ENCODE results near the gene CBFA2T3.

DNA sequence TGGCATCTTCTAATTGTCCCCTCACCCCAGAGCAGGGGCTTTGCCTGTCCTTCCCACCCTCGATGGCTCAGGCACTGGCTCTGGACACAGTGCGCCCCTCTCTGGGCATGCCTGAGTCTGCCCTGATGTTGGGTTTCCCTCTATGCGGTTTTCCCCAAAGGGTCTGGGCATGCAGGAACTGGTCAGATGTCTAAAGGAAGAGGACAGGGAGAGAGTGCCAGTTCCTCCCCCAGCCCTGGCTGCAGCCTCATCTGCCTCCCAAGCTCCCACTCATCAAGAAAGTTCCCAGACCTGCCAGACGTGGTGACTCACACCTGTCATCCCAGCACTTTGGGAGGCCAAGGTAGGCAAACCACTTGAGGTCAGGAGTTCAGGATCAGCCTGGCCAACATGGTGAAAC, 69.2 kb downstream of the CBFA2T3 start:
- TF ChIP-seq, protein P1, sequence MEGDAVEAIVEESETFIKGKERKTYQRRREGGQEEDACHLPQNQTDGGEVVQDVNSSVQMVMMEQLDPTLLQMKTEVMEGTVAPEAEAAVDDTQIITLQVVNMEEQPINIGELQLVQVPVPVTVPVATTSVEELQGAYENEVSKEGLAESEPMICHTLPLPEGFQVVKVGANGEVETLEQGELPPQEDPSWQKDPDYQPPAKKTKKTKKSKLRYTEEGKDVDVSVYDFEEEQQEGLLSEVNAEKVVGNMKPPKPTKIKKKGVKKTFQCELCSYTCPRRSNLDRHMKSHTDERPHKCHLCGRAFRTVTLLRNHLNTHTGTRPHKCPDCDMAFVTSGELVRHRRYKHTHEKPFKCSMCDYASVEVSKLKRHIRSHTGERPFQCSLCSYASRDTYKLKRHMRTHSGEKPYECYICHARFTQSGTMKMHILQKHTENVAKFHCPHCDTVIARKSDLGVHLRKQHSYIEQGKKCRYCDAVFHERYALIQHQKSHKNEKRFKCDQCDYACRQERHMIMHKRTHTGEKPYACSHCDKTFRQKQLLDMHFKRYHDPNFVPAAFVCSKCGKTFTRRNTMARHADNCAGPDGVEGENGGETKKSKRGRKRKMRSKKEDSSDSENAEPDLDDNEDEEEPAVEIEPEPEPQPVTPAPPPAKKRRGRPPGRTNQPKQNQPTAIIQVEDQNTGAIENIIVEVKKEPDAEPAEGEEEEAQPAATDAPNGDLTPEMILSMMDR (IDR thresholded peaks at IDR 0.05 in 4 of 5, conservative IDR thresholded peaks at IDR 0.05 in 1 of 5): no peak
- no peak for TF ChIP-seq POLR2A (IDR thresholded peaks at IDR 0.05)
